Measurements from ENCODE around the gene SLC1A3. TPM values are rescaled to one million over a fixed set of nuclear protein-coding genes. Genes with fewer than 3 reads are reported as not detected.

Gene SLC1A3
- total RNA-seq, 1 donor from 2014 or later: not detected

DNA sequence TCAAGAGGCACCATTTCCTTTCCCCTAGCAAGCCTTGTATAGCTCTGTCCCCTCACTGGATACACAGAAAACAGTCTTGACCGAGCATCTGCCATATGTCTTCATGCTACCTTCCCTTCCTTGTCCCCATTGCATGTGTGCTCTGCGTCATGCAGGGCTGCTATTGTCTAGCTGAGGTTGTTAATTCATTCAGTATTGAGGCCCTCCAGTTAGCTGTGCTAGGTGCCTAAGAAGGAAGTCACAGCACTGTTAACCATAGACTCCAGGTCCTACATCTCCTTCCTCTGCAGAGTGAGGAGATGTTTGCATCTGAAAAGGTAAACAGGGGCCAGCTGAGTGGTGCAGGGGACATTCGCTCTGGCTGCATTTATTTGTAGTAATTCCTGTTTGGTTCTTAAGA, 48.2 kb downstream of the SLC1A3 start:
- no peak for DNase-seq (ENCODE audit: extremely low read depth, low read depth, low spot score)

- no peak for DNase-seq (ENCODE audit: extremely low read depth, low read depth, low spot score)
Observed at GRCh38 chr5:36655161-36655560, 48.8 kb downstream of the SLC1A3 start.

- no peak for DNase-seq (ENCODE audit: extremely low read depth, low read depth, low spot score)
Observed at GRCh38 chr5:36656556-36656955, 50.1 kb downstream of the SLC1A3 start.

DNA sequence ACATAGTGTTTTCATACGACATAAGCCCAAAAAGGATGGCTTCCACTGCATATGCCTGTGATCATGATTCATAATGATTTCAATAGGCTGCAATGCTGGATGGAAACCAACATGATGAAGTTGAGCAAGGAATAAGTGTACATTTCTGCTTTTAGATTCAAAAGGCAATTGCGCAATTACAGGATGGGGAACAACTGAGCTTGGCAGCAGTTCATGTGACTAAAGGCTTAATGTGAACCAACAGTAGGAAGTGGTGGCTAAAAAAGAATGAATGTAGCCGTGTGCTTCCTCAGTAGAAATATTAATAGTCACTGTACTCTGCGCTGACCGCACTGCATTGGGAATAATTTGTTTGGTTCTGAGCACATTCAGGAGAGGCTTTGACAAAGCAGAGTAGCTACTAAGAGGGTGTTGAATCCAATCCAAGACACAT, 51.2 kb downstream of the SLC1A3 start:
- peak; percentile 75 for DNase-seq (ENCODE audit: extremely low read depth, low read depth, low spot score)

- DNase-seq (ENCODE audit: extremely low read depth, low read depth, low spot score): no peak
Observed at GRCh38 chr5:36658038-36658756, 51.8 kb downstream of the SLC1A3 start.

GRCh38 chr5:36659411-36659810, 53.0 kb downstream of the SLC1A3 start:
- no peak for DNase-seq (ENCODE audit: extremely low read depth, low read depth, low spot score)

- no peak for DNase-seq (ENCODE audit: extremely low read depth, low read depth, low spot score)
Observed at GRCh38 chr5:36660397-36661049, 54.1 kb downstream of the SLC1A3 start.

GRCh38 chr5:36661456-36662220, 55.2 kb downstream of the SLC1A3 start:
- no peak for DNase-seq (ENCODE audit: extremely low read depth, low read depth, low spot score)

DNA sequence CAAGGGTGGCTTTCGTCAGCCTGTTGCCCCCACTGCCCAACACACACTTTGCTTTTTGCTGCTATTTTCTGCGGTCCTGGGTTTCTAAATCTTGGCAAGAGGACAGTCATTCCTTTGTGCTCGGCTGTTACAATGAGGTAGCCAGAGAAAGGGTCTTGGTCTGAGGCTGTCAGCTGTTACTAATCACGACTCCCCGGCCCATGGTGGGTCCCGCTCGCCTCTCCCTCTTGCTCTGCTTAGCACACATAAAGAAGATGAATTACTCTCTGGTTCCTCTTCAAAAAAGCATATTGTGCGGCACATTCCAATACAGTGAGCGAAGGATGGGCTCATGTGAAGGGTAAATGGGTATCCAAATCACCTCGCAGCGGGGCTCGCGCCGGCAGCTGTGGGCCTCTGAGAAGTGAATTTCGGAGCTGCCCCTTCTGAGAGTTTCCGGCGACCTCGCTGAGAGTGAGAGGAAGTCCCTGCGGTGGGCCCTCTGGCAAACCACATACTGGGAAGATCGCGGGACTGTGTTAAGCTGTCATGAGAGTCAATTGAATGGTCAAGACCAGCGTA, 56.0 kb downstream of the SLC1A3 start:
- no peak for DNase-seq (ENCODE audit: extremely low read depth, low read depth, low spot score)

- no peak for DNase-seq (ENCODE audit: extremely low read depth, low read depth, low spot score)
Observed at GRCh38 chr5:36664766-36665165, 58.4 kb downstream of the SLC1A3 start.

DNA sequence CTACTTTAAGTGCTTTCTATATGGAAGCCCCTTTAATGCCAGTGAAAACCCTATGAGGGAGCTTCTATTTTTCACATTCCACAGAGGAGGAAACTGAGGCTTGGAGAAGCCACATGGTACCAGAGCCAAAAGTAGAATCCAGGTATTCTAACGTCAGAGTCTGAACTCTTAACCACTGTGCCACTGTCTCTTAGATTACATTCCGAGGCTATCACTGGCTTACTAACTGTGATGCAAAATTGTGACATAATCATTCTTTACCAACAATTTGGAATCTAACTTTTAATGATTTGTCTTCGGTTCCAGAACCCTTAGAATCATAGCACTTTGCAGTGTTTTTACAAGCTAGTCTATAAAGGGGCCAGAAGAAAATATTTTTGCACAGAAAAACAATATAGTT, 59.2 kb downstream of the SLC1A3 start:
- no peak for DNase-seq (ENCODE audit: extremely low read depth, low read depth, low spot score)

GRCh38 chr5:36666274-36666673, 59.9 kb downstream of the SLC1A3 start:
- no peak for DNase-seq (ENCODE audit: extremely low read depth, low read depth, low spot score)

GRCh38 chr5:36666986-36667385, 60.6 kb downstream of the SLC1A3 start:
- no peak for DNase-seq (ENCODE audit: extremely low read depth, low read depth, low spot score)

GRCh38 chr5:36667824-36668223, 61.4 kb downstream of the SLC1A3 start:
- no peak for DNase-seq (ENCODE audit: extremely low read depth, low read depth, low spot score)

DNA sequence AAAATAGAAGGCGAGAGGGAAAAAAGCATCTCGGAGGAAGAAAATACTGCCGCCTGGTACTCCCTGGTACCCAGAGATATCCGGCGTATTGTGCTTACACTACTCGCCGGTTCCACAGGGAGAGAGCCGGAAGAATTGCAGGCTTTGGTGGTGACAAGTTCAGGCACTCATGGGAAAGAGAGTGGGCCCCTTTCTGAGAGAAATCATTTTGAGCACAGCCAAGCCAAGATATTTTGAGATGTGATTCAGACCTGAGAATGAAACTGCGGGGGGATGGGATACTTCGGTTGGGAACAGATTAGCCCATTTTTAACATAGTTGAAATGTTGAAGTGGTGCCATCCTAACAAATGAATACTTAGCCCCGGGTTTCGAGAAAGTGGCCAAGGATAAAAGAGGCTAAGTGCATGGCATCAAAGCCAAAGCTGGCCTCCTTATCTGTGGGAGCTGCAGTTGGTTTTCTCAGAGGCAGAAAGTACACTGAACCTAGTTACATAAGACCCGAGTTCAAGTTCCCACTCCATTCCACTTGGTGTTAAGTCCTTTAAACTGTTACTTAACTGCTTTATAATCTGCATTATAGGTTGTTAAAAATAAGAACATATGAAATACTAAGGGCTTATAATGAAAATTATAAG, 62.7 kb downstream of the SLC1A3 start:
- no peak for DNase-seq (ENCODE audit: extremely low read depth, low read depth, low spot score)

DNA sequence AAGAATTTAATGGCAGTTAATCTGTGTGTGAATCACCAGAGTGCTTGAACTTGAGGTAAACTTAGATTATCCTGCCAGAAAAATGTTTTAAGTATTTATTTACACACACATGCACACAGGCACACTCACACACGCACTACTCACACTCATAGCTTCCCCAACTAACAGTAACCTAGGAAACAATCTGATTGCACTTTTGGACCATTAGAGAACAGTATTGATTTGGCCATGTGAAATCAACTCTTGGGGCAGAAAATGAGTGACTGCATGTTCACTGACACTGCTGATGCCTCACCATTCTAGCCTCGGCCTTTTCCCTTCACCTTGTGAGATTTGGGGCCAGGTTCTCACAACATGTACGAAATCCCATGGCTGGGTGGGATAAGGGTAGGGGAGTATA, 64.1 kb downstream of the SLC1A3 start:
- DNase-seq (ENCODE audit: extremely low read depth, low read depth, low spot score): no peak

DNA sequence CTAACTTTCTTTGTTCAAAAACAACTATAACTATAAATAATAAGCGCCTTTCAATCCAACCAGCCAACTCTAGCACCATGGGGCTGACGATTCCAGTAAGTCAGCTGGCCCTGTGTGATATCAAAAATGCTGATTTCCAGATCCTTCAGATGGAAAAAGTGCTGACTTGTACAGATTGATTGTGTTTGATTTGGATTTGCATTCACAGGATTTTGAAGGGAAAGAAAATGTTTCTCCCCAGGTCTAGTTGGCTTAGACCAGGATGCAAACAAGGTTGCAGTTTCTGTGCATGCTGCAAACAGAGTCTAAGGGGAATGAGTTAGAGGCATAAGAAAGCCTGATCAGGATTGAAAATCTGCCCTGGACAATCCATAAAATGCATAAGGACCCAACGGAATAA, 68.9 kb downstream of the SLC1A3 start:
- DNase-seq (ENCODE audit: extremely low read depth, low read depth, low spot score): no peak

DNA sequence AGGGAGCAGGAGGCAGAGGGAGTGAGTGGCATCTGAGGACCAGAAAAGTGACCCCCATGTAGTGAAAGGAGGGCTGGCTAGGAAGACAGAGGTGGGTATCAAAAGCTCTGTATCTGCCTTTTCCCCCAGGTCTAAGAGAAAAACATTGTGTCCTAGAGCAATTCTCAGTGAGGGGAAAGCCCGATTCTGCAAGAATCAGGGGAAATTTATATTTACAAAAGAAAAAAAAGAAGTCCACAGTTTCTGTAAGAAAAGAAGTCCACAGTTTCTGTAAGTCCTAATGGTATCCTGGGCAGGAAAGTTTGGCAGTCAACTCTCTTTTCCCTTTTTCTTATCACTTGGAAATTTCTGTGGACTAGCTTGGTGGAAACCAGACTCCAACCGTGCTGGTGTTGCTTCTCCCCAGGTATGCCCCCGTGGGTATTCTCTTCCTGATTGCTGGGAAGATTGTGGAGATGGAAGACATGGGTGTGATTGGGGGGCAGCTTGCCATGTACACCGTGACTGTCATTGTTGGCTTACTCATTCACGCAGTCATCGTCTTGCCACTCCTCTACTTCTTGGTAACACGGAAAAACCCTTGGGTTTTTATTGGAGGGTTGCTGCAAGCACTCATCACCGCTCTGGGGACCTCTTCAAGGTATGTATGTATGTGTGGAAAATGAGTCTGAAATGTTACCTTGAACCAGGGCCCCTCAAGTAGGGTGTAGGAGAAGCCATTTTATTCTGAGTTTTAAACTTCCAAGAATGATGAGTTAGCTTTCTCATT, 73.0 kb downstream of the SLC1A3 start:
- no peak for DNase-seq (ENCODE audit: extremely low read depth, low read depth, low spot score)

GRCh38 chr5:36680066-36680465, 73.7 kb downstream of the SLC1A3 start:
- no peak for DNase-seq (ENCODE audit: extremely low read depth, low read depth, low spot score)

DNA sequence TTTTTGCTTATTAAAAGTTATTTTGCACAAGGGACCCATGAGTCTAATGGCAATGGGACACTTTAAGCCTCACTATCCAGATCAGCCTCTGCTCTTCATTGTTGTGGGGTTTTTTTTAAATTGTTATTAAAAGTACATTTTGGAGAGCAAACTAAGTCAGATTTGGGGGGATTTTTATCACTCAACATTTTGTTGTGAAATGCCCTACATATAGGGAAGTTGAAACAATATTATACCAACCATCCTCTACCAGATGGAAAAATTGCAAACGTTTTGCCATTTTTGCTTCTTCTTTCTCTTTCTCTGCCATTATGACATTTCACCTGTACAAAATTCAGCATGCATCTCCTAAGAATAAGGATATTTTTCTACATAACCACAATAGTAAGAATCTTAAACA, 75.3 kb downstream of the SLC1A3 start:
- DNase-seq (ENCODE audit: extremely low read depth, low read depth, low spot score): no peak
